ENCODE data around the gene IGSF11.

DNA sequence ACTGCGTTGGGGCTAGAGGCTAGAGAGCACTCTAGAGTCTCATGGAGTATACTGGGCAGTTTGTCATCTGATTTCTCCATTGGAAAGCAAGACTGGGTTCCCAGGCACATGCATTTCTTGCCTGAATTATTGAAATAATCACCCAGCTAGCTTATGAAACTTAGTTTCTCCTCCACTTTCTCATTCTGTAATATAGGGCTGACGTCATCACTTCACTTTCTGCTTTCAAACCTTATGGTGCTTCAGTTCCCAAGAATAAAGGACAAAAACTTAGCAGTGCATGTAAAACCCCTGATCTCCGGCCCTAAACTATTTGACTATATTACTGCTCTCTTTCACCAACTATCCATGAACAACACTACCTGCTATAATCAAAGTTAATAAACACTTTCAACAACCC lies 147.9 kb downstream of the IGSF11 start:
- TF ChIP-seq, protein P1, sequence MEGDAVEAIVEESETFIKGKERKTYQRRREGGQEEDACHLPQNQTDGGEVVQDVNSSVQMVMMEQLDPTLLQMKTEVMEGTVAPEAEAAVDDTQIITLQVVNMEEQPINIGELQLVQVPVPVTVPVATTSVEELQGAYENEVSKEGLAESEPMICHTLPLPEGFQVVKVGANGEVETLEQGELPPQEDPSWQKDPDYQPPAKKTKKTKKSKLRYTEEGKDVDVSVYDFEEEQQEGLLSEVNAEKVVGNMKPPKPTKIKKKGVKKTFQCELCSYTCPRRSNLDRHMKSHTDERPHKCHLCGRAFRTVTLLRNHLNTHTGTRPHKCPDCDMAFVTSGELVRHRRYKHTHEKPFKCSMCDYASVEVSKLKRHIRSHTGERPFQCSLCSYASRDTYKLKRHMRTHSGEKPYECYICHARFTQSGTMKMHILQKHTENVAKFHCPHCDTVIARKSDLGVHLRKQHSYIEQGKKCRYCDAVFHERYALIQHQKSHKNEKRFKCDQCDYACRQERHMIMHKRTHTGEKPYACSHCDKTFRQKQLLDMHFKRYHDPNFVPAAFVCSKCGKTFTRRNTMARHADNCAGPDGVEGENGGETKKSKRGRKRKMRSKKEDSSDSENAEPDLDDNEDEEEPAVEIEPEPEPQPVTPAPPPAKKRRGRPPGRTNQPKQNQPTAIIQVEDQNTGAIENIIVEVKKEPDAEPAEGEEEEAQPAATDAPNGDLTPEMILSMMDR (conservative IDR thresholded peaks at IDR 0.05) = no peak
- TF ChIP-seq EZH2 (IDR thresholded peaks at IDR 0.05; ENCODE audit: low read depth) = no peak

Measured in PC-9 (cell line).